Transverse colon (tissue), 4 donors: ENCODE data around the gene B4GALT2. TPM values are rescaled to one million over a fixed set of nuclear protein-coding genes. Genes with fewer than 3 reads are reported as not detected.

ENCODE experiments used
- DNase-seq: peaks from one replicate; pipeline ENCODE4 v3.0.0-alpha.2; 2019
- H3K27ac ChIP-seq, 4 donors: fragments of 200-600 bp; sonication (generic); 2 replicates each; pipeline ENCODE4 v1.5.1; 2016 to 2018; ENCODE audit warnings: inconsistent platforms in 4 of 4
- H3K27me3 ChIP-seq: fragments of 200-600 bp; sonication (generic); 2 replicates; pipeline ENCODE4 v1.5.1; 2017; ENCODE audit warnings: inconsistent platforms
- H3K36me3 ChIP-seq, 4 donors: fragments of 200-600 bp; sonication (generic); 2 replicates each; pipeline ENCODE4 v1.5.1; 2017 to 2019; ENCODE audit warnings: inconsistent platforms in 4 of 4
- H3K4me1 ChIP-seq, 4 donors: fragments of 200-600 bp; sonication (generic); 2 replicates each; pipeline ENCODE4 v1.5.1; 2017 to 2020; ENCODE audit warnings: inconsistent platforms in 4 of 4
- H3K4me3 ChIP-seq, 4 donors: fragments of 200-600 bp; sonication (generic); 1 replicate in 1 of 4; 2 replicates in 3 of 4; pipeline versions ENCODE4 v1.5.1 to v1.6.1; 2017 to 2019; ENCODE audit warnings: inconsistent platforms in 4 of 4
- H3K9me3 ChIP-seq, 2 donors: fragments of 200-600 bp; sonication (generic); 2 replicates each; pipeline ENCODE4 v1.5.1; 2017 to 2019; ENCODE audit warnings: inconsistent platforms in 2 of 2
- EP300 ChIP-seq: sonication (generic); formaldehyde crosslinking; IDR thresholded peaks from one replicate; pipeline ENCODE4 v1.6.1; 2017; ENCODE audit warnings: antibody characterized with exemption, low read depth
- POLR2A ChIP-seq: fragments of 450-650 bp; IDR thresholded peaks from one replicate; pipeline ENCODE4 v1.6.1; 2016; ENCODE audit warnings: antibody characterized with exemption, mild to moderate bottlenecking, moderate library complexity
- POLR2AphosphoS5 ChIP-seq, 3 donors: sonication (generic); formaldehyde crosslinking; IDR thresholded peaks; one replicate each; pipeline ENCODE4 v1.6.1; 2016; ENCODE audit warnings: antibody characterized with exemption in 3 of 3
- WGBS, 2 donors: methylation state at CpG; one replicate each; pipeline ENCODE4 v1.1.5; 2018; ENCODE audit warnings: low coverage in 1 of 2; 5-methylcytosine and 5-hydroxymethylcytosine counted together
- in situ Hi-C, 4 donors: fragments of 200-750 bp; cut with MboI; loops; one replicate each; pipeline versions ENCODE4 v1.15.0 to v1.15.1; 2017; ENCODE audit warnings: low sequenced_read_pairs in 3 of 4, low pct_ligation_motif_present in 1 of 4, low pct_unique_long_range_greater_than_20kb in 1 of 4
- intact Hi-C: fragments of 100-400 bp; cut with DNase I; formaldehyde crosslinking; loops from one replicate; pipeline ENCODE4 v1.15.1; 2023; ENCODE audit warnings: low total_unique reads
- total RNA-seq, 4 donors: library from RNA; depleted of rRNA; stranded (reverse); fragments of >200 nt; gene quantifications; one replicate each; pipeline ENCODE4 v1.1.0, GENCODE V29; 2016
- TF ChIP-seq, protein P1 (sequence below), 5 experiments: fragments of 200-600 bp in 3 of 5; fragments of 450-650 bp in 2 of 5; sonication (generic) in 3 of 5; IDR thresholded peaks; 1 replicate in 2 of 5; 2 replicates in 3 of 5; pipeline ENCODE4 v1.5.1; 2016 to 2017; ENCODE audit warnings: antibody characterized with exemption in 5 of 5, inconsistent platforms in 3 of 5, mild to moderate bottlenecking in 2 of 5, moderate library complexity in 1 of 5

The B4GALT2 gene
- total RNA-seq, 4 donors from 2014 or later, result 16.5 to 19.5 (median 18.6) TPM

DNA sequence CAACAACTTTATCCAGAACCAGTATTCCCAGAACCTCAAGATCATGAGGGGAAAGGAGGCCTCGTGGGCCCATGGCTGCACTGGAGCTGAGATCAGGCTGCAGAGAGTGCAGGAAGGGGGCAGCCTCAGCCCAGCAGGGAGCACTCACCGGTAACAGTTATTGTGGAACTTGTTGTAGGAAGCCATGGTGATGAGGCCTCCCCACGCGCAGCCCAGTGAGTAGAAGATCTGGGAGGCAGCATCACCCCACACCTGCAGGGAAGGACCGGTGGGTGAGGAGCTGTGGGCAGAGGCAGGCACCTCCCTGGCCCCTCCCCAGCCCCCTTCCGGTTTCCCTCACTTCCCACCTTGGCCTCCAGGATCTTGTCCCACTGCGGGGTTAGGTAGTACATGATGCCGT, 23.2 kb downstream of the B4GALT2 start:
- 82% methylated on average over 8 of the region's 8 CpGs; no CpG with 5 or more reads in 1 of the 2 donors for WGBS, 2 donors
- H3K36me3 ChIP-seq, result no peaks in the 10 kb centered on the region
- in situ Hi-C loops (no loop called here), intact Hi-C loops (loop anchor here (5.0 kb wide), 1 partner anchor 35 kb away; no protein-coding TSS in a partner anchor)
- peaks cover 0 to 8% (median 4%) of the 10 kb centered on the region in 4 donors for H3K4me1 ChIP-seq
- DNase-seq, result no peak
- H3K9me3 ChIP-seq, result no peaks in the 10 kb centered on the region
- no peaks in the 10 kb centered on the region for H3K27me3 ChIP-seq
- H3K4me3 ChIP-seq, result no peak overlapping the region
- no peak overlapping the region for H3K27ac ChIP-seq
- TF ChIP-seq EP300, result no peak
- no peak for TF ChIP-seq POLR2A
- TF ChIP-seq, protein P1, sequence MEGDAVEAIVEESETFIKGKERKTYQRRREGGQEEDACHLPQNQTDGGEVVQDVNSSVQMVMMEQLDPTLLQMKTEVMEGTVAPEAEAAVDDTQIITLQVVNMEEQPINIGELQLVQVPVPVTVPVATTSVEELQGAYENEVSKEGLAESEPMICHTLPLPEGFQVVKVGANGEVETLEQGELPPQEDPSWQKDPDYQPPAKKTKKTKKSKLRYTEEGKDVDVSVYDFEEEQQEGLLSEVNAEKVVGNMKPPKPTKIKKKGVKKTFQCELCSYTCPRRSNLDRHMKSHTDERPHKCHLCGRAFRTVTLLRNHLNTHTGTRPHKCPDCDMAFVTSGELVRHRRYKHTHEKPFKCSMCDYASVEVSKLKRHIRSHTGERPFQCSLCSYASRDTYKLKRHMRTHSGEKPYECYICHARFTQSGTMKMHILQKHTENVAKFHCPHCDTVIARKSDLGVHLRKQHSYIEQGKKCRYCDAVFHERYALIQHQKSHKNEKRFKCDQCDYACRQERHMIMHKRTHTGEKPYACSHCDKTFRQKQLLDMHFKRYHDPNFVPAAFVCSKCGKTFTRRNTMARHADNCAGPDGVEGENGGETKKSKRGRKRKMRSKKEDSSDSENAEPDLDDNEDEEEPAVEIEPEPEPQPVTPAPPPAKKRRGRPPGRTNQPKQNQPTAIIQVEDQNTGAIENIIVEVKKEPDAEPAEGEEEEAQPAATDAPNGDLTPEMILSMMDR (IDR thresholded peaks at IDR 0.05), result no peak
- TF ChIP-seq POLR2AphosphoS5 (IDR thresholded peaks at IDR 0.05), result no peak

DNA sequence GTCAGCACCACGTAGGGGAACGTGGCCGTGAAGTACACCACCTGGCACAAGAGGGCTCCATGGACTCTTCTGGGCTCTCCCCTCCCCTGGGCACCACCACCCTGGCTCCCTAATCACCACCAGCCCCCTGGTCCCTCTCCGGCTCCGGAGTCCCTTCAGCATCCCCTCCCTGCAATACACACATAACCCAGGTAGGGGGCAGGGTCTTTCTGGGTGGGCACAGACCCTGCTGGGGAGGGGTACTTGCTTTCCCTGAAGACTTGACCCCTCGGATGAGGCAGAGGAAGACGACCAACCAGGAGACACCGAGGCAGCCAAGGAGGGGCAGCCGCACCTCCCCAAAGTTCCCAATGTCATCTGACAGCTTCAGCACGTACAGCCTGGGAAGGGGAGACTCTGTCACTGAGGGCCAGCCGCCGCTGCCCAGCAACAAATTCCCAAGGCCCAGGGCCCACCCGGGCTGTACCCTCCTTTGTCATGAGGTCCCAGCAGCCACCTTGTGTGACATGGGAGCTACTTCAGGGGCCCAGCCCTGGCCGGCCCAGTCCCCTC, 23.7 kb downstream of the B4GALT2 start:
- no peaks in the 10 kb centered on the region for H3K9me3 ChIP-seq
- 85% methylated on average over 14 of the region's 14 CpGs; no CpG with 5 or more reads in 1 of the 2 donors for WGBS, 2 donors
- DNase-seq, result no peak
- in situ Hi-C loops (no loop called here), intact Hi-C loops (loop anchor here (5.0 kb wide), 1 partner anchor 35 kb away; no protein-coding TSS in a partner anchor)
- no peak for TF ChIP-seq POLR2A
- TF ChIP-seq EP300, result no peak
- TF ChIP-seq, protein P1 (IDR thresholded peaks at IDR 0.05), result no peak
- TF ChIP-seq POLR2AphosphoS5 (IDR thresholded peaks at IDR 0.05), result no peak
- H3K27ac ChIP-seq, result no peak overlapping the region
- peaks cover 0 to 5% (median 2%) of the 10 kb centered on the region in 4 donors for H3K4me1 ChIP-seq
- H3K27me3 ChIP-seq, result no peaks in the 10 kb centered on the region
- no peak overlapping the region for H3K4me3 ChIP-seq
- H3K36me3 ChIP-seq, result no peaks in the 10 kb centered on the region

GRCh38 chr1:44008259-44008658, 29.2 kb downstream of the B4GALT2 start:
- in situ Hi-C loops, result loop anchor here in 1 of 4 donors (5.0 kb wide), 1 partner anchor 34 kb away; no protein-coding TSS in a partner anchor
- 96 to 98% methylated on average over 7 to 12 of the region's 12 CpGs for WGBS, 2 donors
- Histone ChIP-seq H3K36me3 (no peaks in the 10 kb centered on the region), H3K4me1 (peaks cover 0 to 28% (median 10%) of the 10 kb centered on the region in 4 donors), H3K9me3 (no peaks in the 10 kb centered on the region), H3K4me3 (no peak overlapping the region), H3K27me3 (no peaks in the 10 kb centered on the region), H3K27ac (no peak overlapping the region)
- intact Hi-C loops, result loop anchor here (5.0 kb wide), 1 partner anchor 39 kb away; no protein-coding TSS in a partner anchor
- DNase-seq, result no peak
- TF ChIP-seq POLR2AphosphoS5 (IDR thresholded peaks at IDR 0.05) (no peak), EP300 (no peak), POLR2A (no peak)
- TF ChIP-seq, protein P1 (IDR thresholded peaks at IDR 0.05), result no peak

- Histone ChIP-seq H3K27me3 (no peaks in the 10 kb centered on the region), H3K9me3 (no peaks in the 10 kb centered on the region), H3K27ac (no peak overlapping the region), H3K36me3 (no peaks in the 10 kb centered on the region), H3K4me1 (peaks cover 7 to 47% (median 29%) of the 10 kb centered on the region in 4 donors), H3K4me3 (no peak overlapping the region)
- 84% methylated on average over 11 of the region's 11 CpGs; no CpG with 5 or more reads in 1 of the 2 donors for WGBS, 2 donors
- TF ChIP-seq EP300 (no peak), POLR2AphosphoS5 (IDR thresholded peaks at IDR 0.05) (no peak), POLR2A (no peak)
- TF ChIP-seq, protein P1 (IDR thresholded peaks at IDR 0.05), result no peak
- intact Hi-C loops (no loop called here), in situ Hi-C loops (no loop called here)
- no peak for DNase-seq
Observed at GRCh38 chr1:44010935-44011471, 32.0 kb downstream of the B4GALT2 start.
